HepG2 (cell line): Measurements from ENCODE around the gene JOSD2. TPM values are rescaled to one million over a fixed set of nuclear protein-coding genes. Genes with fewer than 3 reads are reported as not detected.

ENCODE experiments used
- ARNT2 ChIP-seq: sonication (generic); formaldehyde crosslinking; IDR thresholded peaks from 2 replicates; pipeline ENCODE4 v1.8.0; 2022; ENCODE audit warnings: mild to moderate bottlenecking, low read depth, missing genetic modification reagents, moderate library complexity
- ASH2L ChIP-seq: fragments of 300-600, 200-600 bp; sonication (generic); IDR thresholded peaks from 2 replicates; pipeline ENCODE4 v1.7.0; 2017; ENCODE audit warnings: low read depth, mild to moderate bottlenecking, moderate library complexity, mixed read lengths, low read length; ENCODE audit not compliant: insufficient read length
- ELF4 ChIP-seq: sonication (generic); formaldehyde crosslinking; IDR thresholded peaks from 2 replicates; pipeline ENCODE4 v1.5.0; 2020; ENCODE audit warnings: missing genetic modification reagents, mild to moderate bottlenecking, moderate library complexity, borderline replicate concordance
- FOXK1 ChIP-seq: sonication (generic); formaldehyde crosslinking; IDR thresholded peaks from 2 replicates; pipeline ENCODE4 v1.4.0; 2020; ENCODE audit warnings: low read depth, missing genetic modification reagents, borderline replicate concordance
- HNRNPK ChIP-seq: fragments of 200-400 bp; formaldehyde crosslinking; IDR thresholded peaks from 2 replicates; pipeline ENCODE4 v1.6.1; 2018; ENCODE audit warnings: low read length, low read depth, moderate library complexity, mild to moderate bottlenecking; ENCODE audit not compliant: poor library complexity, severe bottlenecking
- HOXD1 ChIP-seq: sonication (generic); formaldehyde crosslinking; IDR thresholded peaks from 2 replicates; pipeline ENCODE4 v1.5.0; 2020; ENCODE audit warnings: missing genetic modification reagents
- JUNB ChIP-seq: sonication (generic); formaldehyde crosslinking; IDR thresholded peaks from 2 replicates; pipeline ENCODE4 v1.8.0; 2022; ENCODE audit warnings: missing genetic modification reagents, mild to moderate bottlenecking, borderline replicate concordance
- KAT8 ChIP-seq: IDR thresholded peaks from 2 replicates; pipeline ENCODE4 v1.6.1; 2016; ENCODE audit warnings: missing genetic modification reagents, missing compliant biosample characterization
- KDM3A ChIP-seq: IDR thresholded peaks from 2 replicates; pipeline ENCODE4 v1.6.1; 2018; ENCODE audit warnings: low read depth, missing compliant biosample characterization
- MAZ ChIP-seq, 2 experiments: sonication (generic) in 1 of 2; formaldehyde crosslinking in 1 of 2; IDR thresholded peaks; 2 replicates each; pipeline versions ENCODE4 v1.5.0 to v1.6.1; 2012 to 2020; ENCODE audit warnings: low read depth in 2 of 2, mild to moderate bottlenecking in 2 of 2, borderline replicate concordance in 1 of 2, improper control_type of control experiment in 1 of 2, low read length in 1 of 2, missing genetic modification reagents in 1 of 2, moderate library complexity in 1 of 2
- PHB2 ChIP-seq: fragments of 450-650 bp; IDR thresholded peaks from 2 replicates; pipeline ENCODE4 v1.6.1; 2018; ENCODE audit not compliant: partially characterized antibody
- SATB2 ChIP-seq: sonication (generic); formaldehyde crosslinking; IDR thresholded peaks from 2 replicates; pipeline ENCODE4 v1.5.0; 2020; ENCODE audit warnings: missing genetic modification reagents
- SP2 ChIP-seq: sonication (generic); formaldehyde crosslinking; IDR thresholded peaks from 2 replicates; pipeline ENCODE4 v1.5.1; 2020; ENCODE audit warnings: mild to moderate bottlenecking, missing genetic modification reagents
- STAT5B ChIP-seq: sonication (generic); formaldehyde crosslinking; IDR thresholded peaks from 2 replicates; pipeline ENCODE4 v1.4.0; 2020; ENCODE audit warnings: missing genetic modification reagents
- ZNF574 ChIP-seq: sonication (generic); formaldehyde crosslinking; IDR thresholded peaks from 2 replicates; pipeline ENCODE4 v1.4.0; 2020; ENCODE audit warnings: missing genetic modification reagents
- ZNF7 ChIP-seq: IDR thresholded peaks from 2 replicates; pipeline ENCODE4 v1.6.1; 2016; ENCODE audit warnings: missing biosample characterization, missing genetic modification reagents
- ZNF747 ChIP-seq: sonication (generic); formaldehyde crosslinking; IDR thresholded peaks from 2 replicates; pipeline ENCODE4 v1.8.1; 2023; ENCODE audit warnings: missing genetic modification reagents, mild to moderate bottlenecking, borderline replicate concordance
- polyA plus RNA-seq, 8 experiments: library from polyadenylated mRNA; depleted of rRNA in 3 of 8; stranded (reverse) in 7 of 8; unstranded in 1 of 8; fragments of >200 nt; fragmentation: Illumina TruSeq in 4 of 8; extraction: Trizol in 4 of 8; gene quantifications; 2 replicates each; pipeline versions ENCODE4 v1.2.1 to v1.2.3, GENCODE V29; 2011 to 2016; ENCODE audit warnings: low read depth in 4 of 8, missing spikeins in 1 of 8, mixed read lengths in 1 of 8; ENCODE audit not compliant: insufficient read depth in 1 of 8
- total RNA-seq, 5 experiments: library from RNA; depleted of rRNA; stranded (reverse); fragments of >200 nt; fragmentation: Illumina TruSeq; extraction: Trizol; gene quantifications; 2 replicates each; pipeline ENCODE4 v1.2.3, GENCODE V29; 2016; ENCODE audit warnings: low read depth in 1 of 5
- TF ChIP-seq, protein P1 (sequence below): sonication (generic); formaldehyde crosslinking; IDR thresholded peaks from 2 replicates; pipeline ENCODE4 v1.4.0; 2020; ENCODE audit warnings: missing genetic modification reagents, borderline replicate concordance
- TF ChIP-seq, protein P2 (sequence below): sonication (generic); formaldehyde crosslinking; IDR thresholded peaks from 2 replicates; pipeline ENCODE4 v1.5.1; 2020; ENCODE audit warnings: mild to moderate bottlenecking, missing genetic modification reagents, moderate library complexity

Gene JOSD2
- total and polyA plus RNA-seq, 2 of the 13 experiments (the other 11 are each of a cell fraction or from before 2014, with no cell fraction given) = 2.0 to 4.1 TPM

DNA sequence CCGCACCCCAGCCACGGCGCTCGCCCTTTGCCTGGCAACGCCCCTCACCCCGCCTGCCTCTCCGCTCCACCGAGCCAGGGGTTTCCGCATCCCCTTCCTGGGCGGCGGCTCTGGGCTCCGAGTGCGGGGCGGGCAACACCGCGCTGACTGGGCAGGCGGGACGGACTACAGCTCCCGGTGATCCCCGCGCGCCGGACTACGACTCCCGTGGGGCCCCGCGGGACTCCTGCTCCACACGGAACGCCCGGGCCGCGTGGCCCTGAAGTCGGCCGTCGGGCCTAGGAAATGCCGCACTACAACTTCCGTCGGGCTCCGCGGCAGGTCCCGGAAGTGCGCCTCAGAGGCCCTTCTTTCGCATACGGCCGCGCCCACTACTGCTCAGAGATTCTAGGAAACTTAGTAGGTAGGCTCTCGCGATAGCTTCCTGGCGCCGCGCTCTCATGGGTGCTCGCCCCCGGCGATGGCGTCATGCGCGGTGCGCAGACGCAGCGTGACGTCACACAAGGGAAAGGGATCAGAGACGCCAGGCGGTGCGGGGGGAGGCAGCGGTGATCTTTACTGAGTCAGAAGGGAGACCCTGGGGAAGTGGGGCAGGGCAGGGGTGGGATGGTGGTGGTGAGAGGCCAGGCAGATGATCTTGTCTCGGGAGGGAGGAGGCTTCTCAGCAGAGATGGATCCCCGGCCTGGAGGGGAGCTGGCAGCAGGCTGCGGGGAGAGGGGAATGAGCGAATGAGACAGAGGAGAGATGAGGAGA lies at the start of gene JOSD2 (continued):
- TF ChIP-seq, protein P1, sequence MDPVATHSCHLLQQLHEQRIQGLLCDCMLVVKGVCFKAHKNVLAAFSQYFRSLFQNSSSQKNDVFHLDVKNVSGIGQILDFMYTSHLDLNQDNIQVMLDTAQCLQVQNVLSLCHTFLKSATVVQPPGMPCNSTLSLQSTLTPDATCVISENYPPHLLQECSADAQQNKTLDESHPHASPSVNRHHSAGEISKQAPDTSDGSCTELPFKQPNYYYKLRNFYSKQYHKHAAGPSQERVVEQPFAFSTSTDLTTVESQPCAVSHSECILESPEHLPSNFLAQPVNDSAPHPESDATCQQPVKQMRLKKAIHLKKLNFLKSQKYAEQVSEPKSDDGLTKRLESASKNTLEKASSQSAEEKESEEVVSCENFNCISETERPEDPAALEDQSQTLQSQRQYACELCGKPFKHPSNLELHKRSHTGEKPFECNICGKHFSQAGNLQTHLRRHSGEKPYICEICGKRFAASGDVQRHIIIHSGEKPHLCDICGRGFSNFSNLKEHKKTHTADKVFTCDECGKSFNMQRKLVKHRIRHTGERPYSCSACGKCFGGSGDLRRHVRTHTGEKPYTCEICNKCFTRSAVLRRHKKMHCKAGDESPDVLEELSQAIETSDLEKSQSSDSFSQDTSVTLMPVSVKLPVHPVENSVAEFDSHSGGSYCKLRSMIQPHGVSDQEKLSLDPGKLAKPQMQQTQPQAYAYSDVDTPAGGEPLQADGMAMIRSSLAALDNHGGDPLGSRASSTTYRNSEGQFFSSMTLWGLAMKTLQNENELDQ = no peak
- TF ChIP-seq ARNT2 (CRISPR knock-in tag) (peak; percentile 53; the same call in 1 of the 2 replicates), FOXK1 (CRISPR knock-in tag) (0 out of 2 replicates have a peak, but pooled peaks have one; percentile 41), PHB2 (no peak), ELF4 (peak; percentile 42; the same call in 1 of the 2 replicates), SP2 (CRISPR knock-in tag) (no peak), SATB2 (CRISPR knock-in tag) (no peak), KDM3A (CRISPR knock-in tag) (no peak), MAZ (IDR thresholded peaks at IDR 0.05; ENCODE audit: borderline replicate concordance, low read depth, low read length) (peak; percentile 74), MAZ (CRISPR knock-in tag; IDR thresholded peaks at IDR 0.05; ENCODE audit: low read depth) (no peak), HNRNPK (no peak), ZNF747 (CRISPR knock-in tag) (0 out of 2 replicates have a peak, but pooled peaks have one; percentile 60), ZNF574 (CRISPR knock-in tag) (peak; percentile 84), HOXD1 (CRISPR knock-in tag) (no peak), JUNB (CRISPR knock-in tag) (no peak), STAT5B (no peak), ZNF7 (no peak), KAT8 (CRISPR knock-in tag) (peak; percentile 73), ASH2L (peak; percentile 36)
- TF ChIP-seq, protein P2, sequence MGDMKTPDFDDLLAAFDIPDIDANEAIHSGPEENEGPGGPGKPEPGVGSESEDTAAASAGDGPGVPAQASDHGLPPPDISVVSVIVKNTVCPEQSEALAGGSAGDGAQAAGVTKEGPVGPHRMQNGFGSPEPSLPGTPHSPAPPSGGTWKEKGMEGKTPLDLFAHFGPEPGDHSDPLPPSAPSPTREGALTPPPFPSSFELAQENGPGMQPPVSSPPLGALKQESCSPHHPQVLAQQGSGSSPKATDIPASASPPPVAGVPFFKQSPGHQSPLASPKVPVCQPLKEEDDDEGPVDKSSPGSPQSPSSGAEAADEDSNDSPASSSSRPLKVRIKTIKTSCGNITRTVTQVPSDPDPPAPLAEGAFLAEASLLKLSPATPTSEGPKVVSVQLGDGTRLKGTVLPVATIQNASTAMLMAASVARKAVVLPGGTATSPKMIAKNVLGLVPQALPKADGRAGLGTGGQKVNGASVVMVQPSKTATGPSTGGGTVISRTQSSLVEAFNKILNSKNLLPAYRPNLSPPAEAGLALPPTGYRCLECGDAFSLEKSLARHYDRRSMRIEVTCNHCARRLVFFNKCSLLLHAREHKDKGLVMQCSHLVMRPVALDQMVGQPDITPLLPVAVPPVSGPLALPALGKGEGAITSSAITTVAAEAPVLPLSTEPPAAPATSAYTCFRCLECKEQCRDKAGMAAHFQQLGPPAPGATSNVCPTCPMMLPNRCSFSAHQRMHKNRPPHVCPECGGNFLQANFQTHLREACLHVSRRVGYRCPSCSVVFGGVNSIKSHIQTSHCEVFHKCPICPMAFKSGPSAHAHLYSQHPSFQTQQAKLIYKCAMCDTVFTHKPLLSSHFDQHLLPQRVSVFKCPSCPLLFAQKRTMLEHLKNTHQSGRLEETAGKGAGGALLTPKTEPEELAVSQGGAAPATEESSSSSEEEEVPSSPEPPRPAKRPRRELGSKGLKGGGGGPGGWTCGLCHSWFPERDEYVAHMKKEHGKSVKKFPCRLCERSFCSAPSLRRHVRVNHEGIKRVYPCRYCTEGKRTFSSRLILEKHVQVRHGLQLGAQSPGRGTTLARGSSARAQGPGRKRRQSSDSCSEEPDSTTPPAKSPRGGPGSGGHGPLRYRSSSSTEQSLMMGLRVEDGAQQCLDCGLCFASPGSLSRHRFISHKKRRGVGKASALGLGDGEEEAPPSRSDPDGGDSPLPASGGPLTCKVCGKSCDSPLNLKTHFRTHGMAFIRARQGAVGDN = peak; percentile 79
